Fibroblast of upper back skin (primary cell): ENCODE data around the gene ING3.

ENCODE experiments used
- DNase-seq: peaks from one replicate; pipeline ENCODE4 v3.0.0-alpha.2; 2013

The ING3 gene

GRCh38 chr7:121005996-121006584 lies 55.5 kb downstream of the ING3 start:
- no peak for DNase-seq

- DNase-seq, result no peak
Observed at GRCh38 chr7:121006711-121007315, 56.2 kb downstream of the ING3 start.

- DNase-seq, result no peak
Observed at GRCh38 chr7:121008816-121009215, 58.2 kb downstream of the ING3 start.

- DNase-seq, result no peak
Observed at GRCh38 chr7:121011401-121011800, 60.8 kb downstream of the ING3 start.

GRCh38 chr7:121012170-121012874 lies 61.7 kb downstream of the ING3 start:
- no peak for DNase-seq

GRCh38 chr7:121012919-121013318 lies 62.3 kb downstream of the ING3 start:
- DNase-seq, result no peak

- DNase-seq, result no peak
Observed at GRCh38 chr7:121015560-121015959, 65.0 kb downstream of the ING3 start.

- DNase-seq, result no peak
Observed at GRCh38 chr7:121016966-121017365, 66.4 kb downstream of the ING3 start.

- DNase-seq, result no peak
Observed at GRCh38 chr7:121017586-121017985, 67.0 kb downstream of the ING3 start.

GRCh38 chr7:121019018-121019417 lies 68.4 kb downstream of the ING3 start:
- peak; percentile 66 for DNase-seq

GRCh38 chr7:121020249-121020988 lies 69.8 kb downstream of the ING3 start:
- DNase-seq, result peak; percentile 65

- no peak for DNase-seq
Observed at GRCh38 chr7:121020989-121021969, 70.7 kb downstream of the ING3 start.

- DNase-seq, result no peak
Observed at GRCh38 chr7:121023194-121023593, 72.6 kb downstream of the ING3 start.

GRCh38 chr7:121023683-121024511 lies 73.3 kb downstream of the ING3 start:
- no peak for DNase-seq

GRCh38 chr7:121024611-121025010 lies 74.0 kb downstream of the ING3 start:
- DNase-seq, result no peak

GRCh38 chr7:121026159-121026558 lies 75.6 kb downstream of the ING3 start:
- no peak for DNase-seq

GRCh38 chr7:121026577-121027111 lies 76.1 kb downstream of the ING3 start:
- DNase-seq, result no peak
